HG02943 (cell line): ENCODE measurements around the gene DDX19B.
"Not testable (repeated sequence)": the region's sequence is repeated elsewhere in the genome, so short reads cannot be mapped to it uniquely, and the experiment has no call there.

Source experiments
- ATAC-seq: cut with Tn5 transposase; IDR thresholded peaks from one replicate; pipeline ENCODE4 v1.9.1; 2021; ENCODE audit warnings: mild to moderate bottlenecking, low read depth, moderate library complexity; ENCODE audit not compliant: unreplicated experiment

The DDX19B gene

GRCh38 chr16:70342016-70342415 lies 43.0 kb downstream of the DDX19B start:
- no peak for ATAC-seq

GRCh38 chr16:70345840-70346239 lies 46.9 kb downstream of the DDX19B start:
- ATAC-seq = no peak

- ATAC-seq = no peak
These were observed 50.0 kb downstream of the DDX19B start for GRCh38 chr16:70348991-70349390.

- no peak for ATAC-seq
These were observed 50.8 kb downstream of the DDX19B start for GRCh38 chr16:70349783-70350182.

- ATAC-seq = no peak
These were observed 60.6 kb downstream of the DDX19B start for GRCh38 chr16:70359552-70359951.

GRCh38 chr16:70364399-70364798 lies 65.4 kb downstream of the DDX19B start:
- no peak for ATAC-seq

- ATAC-seq = not testable (repeated sequence)
These were observed 71.2 kb downstream of the DDX19B start for GRCh38 chr16:70370145-70370544.

GRCh38 chr16:70370924-70371323 lies 71.9 kb downstream of the DDX19B start:
- no peak for ATAC-seq

GRCh38 chr16:70372921-70373728 lies 74.1 kb downstream of the DDX19B start:
- no peak for ATAC-seq

- no peak for ATAC-seq
These were observed 75.2 kb downstream of the DDX19B start for GRCh38 chr16:70374213-70374612.

GRCh38 chr16:70375636-70376611 lies 76.9 kb downstream of the DDX19B start:
- no peak for ATAC-seq

- ATAC-seq = no peak
These were observed 78.8 kb downstream of the DDX19B start for GRCh38 chr16:70377782-70378181.

- no peak for ATAC-seq
These were observed 80.0 kb downstream of the DDX19B start for GRCh38 chr16:70378869-70379493.

GRCh38 chr16:70380248-70380918 lies 81.4 kb downstream of the DDX19B start:
- ATAC-seq = peak; percentile 25

GRCh38 chr16:70380919-70381603 lies 82.1 kb downstream of the DDX19B start:
- ATAC-seq = peak; percentile 87

GRCh38 chr16:70381604-70382342 lies 82.8 kb downstream of the DDX19B start:
- ATAC-seq = no peak

GRCh38 chr16:70383421-70383960 lies 84.5 kb downstream of the DDX19B start:
- no peak for ATAC-seq
